C4-2B (cell line): Measurements from ENCODE around the gene SHANK1.

Experiments
- ZFX ChIP-seq: fragments of 450-650 bp; IDR thresholded peaks from 2 replicates; pipeline ENCODE4 v1.6.1; 2017
- TF ChIP-seq, protein P1 (sequence below): fragments of 450-650 bp; conservative IDR thresholded peaks from 2 replicates; pipeline ENCODE4 v1.5.1; 2017; ENCODE audit warnings: mild to moderate bottlenecking

DNA sequence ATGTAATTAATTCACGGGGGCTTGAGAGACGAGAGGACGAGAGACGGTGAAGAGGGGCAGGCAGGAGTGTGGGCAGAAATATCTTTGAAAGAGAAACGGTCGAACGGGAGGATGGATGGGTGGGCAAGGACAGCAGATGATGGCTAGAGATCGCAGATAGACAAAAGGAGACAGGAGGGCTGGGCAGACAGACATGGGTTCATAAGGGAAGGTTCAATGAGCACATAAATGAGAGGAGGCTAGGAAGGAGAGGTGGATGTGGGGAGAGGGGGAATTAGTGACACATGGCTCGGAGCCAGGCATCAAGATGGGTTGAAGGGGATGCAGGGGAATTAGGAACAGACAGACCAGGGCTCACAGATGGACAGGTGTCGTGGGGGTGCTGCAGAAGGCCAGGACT is 81.0 kb downstream of the SHANK1 start:
- TF ChIP-seq, protein P1, sequence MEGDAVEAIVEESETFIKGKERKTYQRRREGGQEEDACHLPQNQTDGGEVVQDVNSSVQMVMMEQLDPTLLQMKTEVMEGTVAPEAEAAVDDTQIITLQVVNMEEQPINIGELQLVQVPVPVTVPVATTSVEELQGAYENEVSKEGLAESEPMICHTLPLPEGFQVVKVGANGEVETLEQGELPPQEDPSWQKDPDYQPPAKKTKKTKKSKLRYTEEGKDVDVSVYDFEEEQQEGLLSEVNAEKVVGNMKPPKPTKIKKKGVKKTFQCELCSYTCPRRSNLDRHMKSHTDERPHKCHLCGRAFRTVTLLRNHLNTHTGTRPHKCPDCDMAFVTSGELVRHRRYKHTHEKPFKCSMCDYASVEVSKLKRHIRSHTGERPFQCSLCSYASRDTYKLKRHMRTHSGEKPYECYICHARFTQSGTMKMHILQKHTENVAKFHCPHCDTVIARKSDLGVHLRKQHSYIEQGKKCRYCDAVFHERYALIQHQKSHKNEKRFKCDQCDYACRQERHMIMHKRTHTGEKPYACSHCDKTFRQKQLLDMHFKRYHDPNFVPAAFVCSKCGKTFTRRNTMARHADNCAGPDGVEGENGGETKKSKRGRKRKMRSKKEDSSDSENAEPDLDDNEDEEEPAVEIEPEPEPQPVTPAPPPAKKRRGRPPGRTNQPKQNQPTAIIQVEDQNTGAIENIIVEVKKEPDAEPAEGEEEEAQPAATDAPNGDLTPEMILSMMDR: no peak
- TF ChIP-seq ZFX: no peak
